ENCODE measurements around the gene FBXO42.
"Not testable (repeated sequence)": the region's sequence is repeated elsewhere in the genome, so short reads cannot be mapped to it uniquely, and the experiment has no call there.

Gene FBXO42

GRCh38 chr1:16276302-16277030 is 75.8 kb downstream of the FBXO42 start:
- DNase-seq (ENCODE audit: insufficient read length) (no peak), FAIRE-seq (no peak)
- TF ChIP-seq POLR2AphosphoS5 (IDR thresholded peaks at IDR 0.05; ENCODE audit: low read depth, low read length) (no peak), TAF1 (IDR thresholded peaks at IDR 0.05; ENCODE audit: borderline replicate concordance, low read depth, low read length) (no peak), POLR2A (IDR thresholded peaks at IDR 0.05; ENCODE audit: low read depth, low read length) (no peak)

DNA sequence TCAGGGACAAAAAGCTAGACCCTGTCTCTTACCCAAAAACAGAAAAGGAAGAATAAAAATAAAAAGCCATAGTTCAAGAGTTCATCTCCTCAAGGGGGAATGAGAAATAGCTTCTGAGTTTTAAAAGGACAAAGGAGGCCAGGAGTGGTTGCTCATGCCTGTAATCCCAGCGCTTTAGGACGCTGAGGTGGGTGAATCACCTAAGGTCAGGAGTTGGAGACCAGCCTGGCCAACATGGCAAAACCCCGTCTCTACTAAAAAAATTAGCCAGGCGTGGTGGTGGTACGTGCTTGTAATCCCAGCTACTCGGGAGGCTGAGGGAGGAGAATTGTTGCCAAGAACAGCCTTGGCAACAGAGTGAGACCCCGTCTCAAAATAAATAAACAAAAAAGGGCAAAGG is 76.7 kb downstream of the FBXO42 start:
- TF ChIP-seq POLR2A (IDR thresholded peaks at IDR 0.05; ENCODE audit: low read depth, low read length) (no peak), TAF1 (IDR thresholded peaks at IDR 0.05; ENCODE audit: borderline replicate concordance, low read depth, low read length) (no peak), POLR2AphosphoS5 (IDR thresholded peaks at IDR 0.05; ENCODE audit: low read depth, low read length) (no peak)
- DNase-seq (ENCODE audit: insufficient read length) (no peak), FAIRE-seq (no peak)

GRCh38 chr1:16267690-16268180 is 84.5 kb downstream of the FBXO42 start:
- FAIRE-seq (no peak), DNase-seq (ENCODE audit: insufficient read length) (no peak)
- TF ChIP-seq POLR2A (IDR thresholded peaks at IDR 0.05; ENCODE audit: low read depth, low read length) (no peak), TAF1 (IDR thresholded peaks at IDR 0.05; ENCODE audit: borderline replicate concordance, low read depth, low read length) (no peak), POLR2AphosphoS5 (IDR thresholded peaks at IDR 0.05; ENCODE audit: low read depth, low read length) (no peak)

- FAIRE-seq (no peak), DNase-seq (ENCODE audit: insufficient read length) (no peak)
- TF ChIP-seq POLR2A (IDR thresholded peaks at IDR 0.05; ENCODE audit: low read depth, low read length): no peak
- no peak for TF ChIP-seq POLR2AphosphoS5 (IDR thresholded peaks at IDR 0.05; ENCODE audit: low read depth, low read length)
- TF ChIP-seq TAF1 (IDR thresholded peaks at IDR 0.05; ENCODE audit: borderline replicate concordance, low read depth, low read length): no peak
Measured at GRCh38 chr1:16266411-16267118, 85.7 kb downstream of the FBXO42 start.

DNA sequence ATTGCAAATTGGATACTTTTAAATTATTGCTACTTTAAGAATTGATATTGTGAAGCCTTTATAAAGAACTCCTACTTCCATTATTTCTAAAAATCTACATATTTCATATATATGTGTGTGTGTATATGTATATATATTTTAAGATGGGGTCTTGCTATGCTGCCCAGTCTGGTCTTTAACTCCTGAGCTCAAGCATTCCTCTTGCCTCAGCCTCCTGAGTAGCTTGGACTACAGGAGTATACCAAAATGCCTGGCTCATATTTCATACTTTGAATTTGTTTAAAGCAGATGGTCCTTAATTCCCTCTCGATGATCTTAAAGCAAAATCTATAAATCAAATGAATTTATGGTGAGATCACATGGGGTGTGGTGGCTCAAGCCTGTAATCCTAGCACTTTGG is 90.2 kb downstream of the FBXO42 start:
- FAIRE-seq (no peak), DNase-seq (ENCODE audit: insufficient read length) (no peak)
- TF ChIP-seq POLR2AphosphoS5 (IDR thresholded peaks at IDR 0.05; ENCODE audit: low read depth, low read length) (no peak), POLR2A (IDR thresholded peaks at IDR 0.05; ENCODE audit: low read depth, low read length) (no peak), TAF1 (IDR thresholded peaks at IDR 0.05; ENCODE audit: borderline replicate concordance, low read depth, low read length) (no peak)

GRCh38 chr1:16260814-16261213 is 91.5 kb downstream of the FBXO42 start:
- TF ChIP-seq POLR2A (IDR thresholded peaks at IDR 0.05; ENCODE audit: low read depth, low read length): no peak
- no peak for TF ChIP-seq POLR2AphosphoS5 (IDR thresholded peaks at IDR 0.05; ENCODE audit: low read depth, low read length)
- TF ChIP-seq TAF1 (IDR thresholded peaks at IDR 0.05; ENCODE audit: borderline replicate concordance, low read depth, low read length): no peak
- FAIRE-seq (peak; percentile 56), DNase-seq (ENCODE audit: insufficient read length) (no peak)

DNA sequence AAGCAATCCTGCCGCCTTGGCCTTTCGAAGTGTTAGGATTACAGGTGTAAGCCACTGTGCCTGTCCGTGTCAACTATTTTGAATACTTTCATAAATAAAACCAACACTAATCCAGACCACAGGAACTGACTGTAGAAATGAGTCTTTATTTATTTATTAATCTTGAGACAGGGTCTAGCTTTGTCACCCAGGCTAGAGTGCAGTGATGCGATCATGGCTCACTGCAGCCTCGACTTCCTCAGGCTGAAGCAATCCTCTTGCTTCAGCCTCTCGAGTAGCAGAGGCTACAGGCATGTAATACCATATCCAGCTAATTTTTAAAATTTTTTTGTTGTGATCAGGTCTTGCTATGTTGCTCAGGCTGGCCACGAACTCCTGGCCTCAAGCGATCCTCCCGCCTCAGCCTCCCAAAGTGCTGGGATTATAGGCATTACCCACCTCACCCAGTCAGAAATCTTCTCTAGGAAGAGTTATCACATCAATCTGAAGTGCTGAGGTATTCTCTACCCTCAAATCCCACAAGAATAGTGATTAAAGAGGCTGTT is 93.6 kb downstream of the FBXO42 start:
- DNase-seq (ENCODE audit: insufficient read length) (no peak), FAIRE-seq (no peak)
- TF ChIP-seq POLR2AphosphoS5 (IDR thresholded peaks at IDR 0.05; ENCODE audit: low read depth, low read length) (no peak), TAF1 (IDR thresholded peaks at IDR 0.05; ENCODE audit: borderline replicate concordance, low read depth, low read length) (no peak), POLR2A (IDR thresholded peaks at IDR 0.05; ENCODE audit: low read depth, low read length) (no peak)

GRCh38 chr1:16257968-16258367 is 94.3 kb downstream of the FBXO42 start:
- TF ChIP-seq POLR2AphosphoS5 (IDR thresholded peaks at IDR 0.05; ENCODE audit: low read depth, low read length) (no peak), TAF1 (IDR thresholded peaks at IDR 0.05; ENCODE audit: borderline replicate concordance, low read depth, low read length) (no peak), POLR2A (IDR thresholded peaks at IDR 0.05; ENCODE audit: low read depth, low read length) (no peak)
- FAIRE-seq: no peak
- DNase-seq (ENCODE audit: insufficient read length): no peak

DNA sequence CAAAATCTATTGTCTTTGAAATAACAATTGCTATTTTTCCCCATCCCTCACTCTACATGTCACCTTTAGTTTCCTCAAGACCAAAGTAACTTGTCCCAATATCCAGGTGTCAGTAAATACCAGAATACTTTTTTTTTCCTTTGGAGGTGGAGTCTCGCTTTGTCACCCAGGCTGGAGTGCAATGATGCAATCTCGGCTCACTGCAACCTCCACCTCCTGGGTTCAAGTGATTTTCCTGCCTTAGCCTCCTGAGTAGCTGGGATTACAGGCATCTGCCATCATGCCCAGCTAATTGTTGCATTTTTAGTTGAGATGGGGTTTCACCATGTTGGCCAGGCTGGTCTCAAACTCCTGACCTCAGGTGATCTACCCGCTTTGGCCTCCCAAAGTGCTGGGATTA is 94.7 kb downstream of the FBXO42 start:
- FAIRE-seq; DNase-seq (ENCODE audit: insufficient read length): not testable (repeated sequence)

DNA sequence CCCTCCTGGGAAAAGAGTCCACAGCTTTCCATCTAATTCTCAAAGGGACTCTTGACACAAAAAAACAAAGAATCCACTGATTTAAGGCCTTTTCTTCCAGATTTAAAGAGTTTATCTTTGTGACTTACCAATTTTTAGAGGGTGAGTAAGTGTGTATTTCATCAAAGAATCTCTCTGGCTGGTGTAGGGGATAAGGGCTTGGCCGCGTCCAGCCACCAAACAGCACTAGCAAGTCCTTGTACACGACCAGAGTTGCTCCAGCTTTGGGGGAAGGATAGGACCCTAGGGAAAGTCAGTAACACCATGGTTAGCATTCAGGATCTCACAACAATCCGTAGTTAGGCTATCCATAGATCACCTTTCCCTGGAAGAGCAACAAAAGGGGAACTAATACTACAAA is 95.8 kb downstream of the FBXO42 start:
- FAIRE-seq (no peak), DNase-seq (ENCODE audit: insufficient read length) (no peak)
- TF ChIP-seq POLR2AphosphoS5 (IDR thresholded peaks at IDR 0.05; ENCODE audit: low read depth, low read length): no peak
- TF ChIP-seq TAF1 (IDR thresholded peaks at IDR 0.05; ENCODE audit: borderline replicate concordance, low read depth, low read length): no peak

- no peak for TF ChIP-seq POLR2AphosphoS5 (IDR thresholded peaks at IDR 0.05; ENCODE audit: low read depth, low read length)
- TF ChIP-seq POLR2A (IDR thresholded peaks at IDR 0.05; ENCODE audit: low read depth, low read length): no peak
- no peak for TF ChIP-seq TAF1 (IDR thresholded peaks at IDR 0.05; ENCODE audit: borderline replicate concordance, low read depth, low read length)
- DNase-seq (ENCODE audit: insufficient read length) (no peak), FAIRE-seq (no peak)
Measured at GRCh38 chr1:16254263-16254928, 97.9 kb downstream of the FBXO42 start.

All from GM12892 (cell line).